Stimulated activated CD8-positive, alpha-beta memory T cell treated with anti-CD3 and anti-CD28 coated beads, Interleukin-12 subunit alpha, Interleukin-12 subunit beta, amount 100 ng/mL, for 4 hours (primary cell): ENCODE data around the gene CCSER2.
A peak's percentile ranks its signal among the peaks of the same experiment; 100 is the strongest.
"Not testable (repeated sequence)": the region's sequence is repeated elsewhere in the genome, so short reads cannot be mapped to it uniquely, and the experiment has no call there.

Experiments
- DNase-seq: peaks from one replicate; pipeline ENCODE4 v3.0.0-alpha.2; 2020; ENCODE audit warnings: low read depth

The CCSER2 gene

GRCh38 chr10:84328418-84329195 lies at the start of gene CCSER2:
TSS of gene CCSER2 (plus strand) at chr10:84328589. CDS start at chr10:84371053, 42,464 bp downstream.
- DNase-seq: peak; percentile 90

GRCh38 chr10:84279876-84280475 lies 48.4 kb upstream of the CCSER2 start:
- not testable (repeated sequence) for DNase-seq

- DNase-seq: no peak
Observed at GRCh38 chr10:84286695-84287094, 41.7 kb upstream of the CCSER2 start.

GRCh38 chr10:84288151-84288550 lies 40.2 kb upstream of the CCSER2 start:
- DNase-seq: no peak

GRCh38 chr10:84289521-84290200 lies 38.7 kb upstream of the CCSER2 start:
- no peak for DNase-seq

GRCh38 chr10:84290235-84290634 lies 38.2 kb upstream of the CCSER2 start:
- DNase-seq: no peak

GRCh38 chr10:84291384-84291783 lies 37.0 kb upstream of the CCSER2 start:
- no peak for DNase-seq

- no peak for DNase-seq
Observed at GRCh38 chr10:84292502-84292901, 35.9 kb upstream of the CCSER2 start.

- DNase-seq: no peak
Observed at GRCh38 chr10:84293171-84293570, 35.2 kb upstream of the CCSER2 start.

GRCh38 chr10:84293574-84294016 lies 34.8 kb upstream of the CCSER2 start:
- DNase-seq: no peak

- DNase-seq: no peak
Observed at GRCh38 chr10:84294766-84295447, 33.5 kb upstream of the CCSER2 start.

- no peak for DNase-seq
Observed at GRCh38 chr10:84296091-84296981, 32.1 kb upstream of the CCSER2 start.

- DNase-seq: no peak
Observed at GRCh38 chr10:84298057-84298456, 30.3 kb upstream of the CCSER2 start.

GRCh38 chr10:84302223-84302622 lies 26.2 kb upstream of the CCSER2 start:
- DNase-seq: no peak

GRCh38 chr10:84306751-84307384 lies 21.5 kb upstream of the CCSER2 start:
- DNase-seq: no peak

- DNase-seq: no peak
Observed at GRCh38 chr10:84308021-84308420, 20.4 kb upstream of the CCSER2 start.

- DNase-seq: no peak
Observed at GRCh38 chr10:84308481-84309304, 19.7 kb upstream of the CCSER2 start.

- DNase-seq: no peak
Observed at GRCh38 chr10:84310470-84310869, 17.9 kb upstream of the CCSER2 start.

GRCh38 chr10:84311576-84311975 lies 16.8 kb upstream of the CCSER2 start:
- no peak for DNase-seq

GRCh38 chr10:84312816-84313215 lies 15.6 kb upstream of the CCSER2 start:
- DNase-seq: no peak
